HG02623 (cell line): ENCODE measurements around the gene REST.
"Not testable (repeated sequence)": the region's sequence is repeated elsewhere in the genome, so short reads cannot be mapped to it uniquely, and the experiment has no call there.

Experiments
- ATAC-seq: cut with Tn5 transposase; IDR thresholded peaks from one replicate; pipeline ENCODE4 v1.9.1; 2021; ENCODE audit warnings: moderate library complexity; ENCODE audit not compliant: unreplicated experiment

REST gene

DNA sequence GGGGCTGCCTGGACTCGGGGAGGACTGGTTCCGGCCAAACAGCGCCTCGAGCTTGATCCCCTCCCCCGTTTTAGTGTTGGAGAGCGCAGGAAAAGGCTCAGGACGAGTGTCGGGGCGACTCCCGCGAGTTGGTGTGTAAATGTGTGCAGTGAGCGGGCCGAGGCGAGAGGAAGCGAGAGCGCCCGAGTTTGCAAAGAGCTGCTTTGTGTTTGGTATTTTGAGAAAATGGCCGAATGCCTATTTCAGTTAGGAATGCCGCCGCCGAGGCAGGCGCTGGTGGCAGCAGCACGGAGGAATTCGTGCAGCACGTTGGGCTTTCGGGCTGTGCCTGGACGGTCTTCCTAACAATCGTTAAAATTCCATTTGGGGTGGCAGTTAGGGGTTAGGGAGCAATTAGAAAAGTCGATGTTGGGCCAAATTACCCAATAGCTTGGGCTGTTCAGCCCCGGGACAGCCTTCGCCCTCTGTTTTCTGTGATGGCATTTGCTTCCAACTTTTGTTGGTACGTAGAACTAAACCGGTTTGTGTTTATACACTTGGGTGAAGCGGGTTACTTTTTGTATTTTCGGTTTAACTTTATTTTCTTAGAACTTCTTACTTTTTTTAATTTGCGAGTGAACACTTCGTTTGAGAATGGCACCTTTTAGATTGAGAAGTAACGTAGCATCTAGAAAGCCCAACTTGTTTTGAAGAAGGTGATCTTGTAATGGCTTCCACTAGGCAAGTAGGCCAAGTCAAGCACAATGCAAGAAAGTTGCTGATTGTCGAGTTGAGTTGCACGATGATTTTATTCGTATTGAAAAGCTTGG, 1.6 kb downstream of the REST start:
- ATAC-seq, result peak; percentile 29

DNA sequence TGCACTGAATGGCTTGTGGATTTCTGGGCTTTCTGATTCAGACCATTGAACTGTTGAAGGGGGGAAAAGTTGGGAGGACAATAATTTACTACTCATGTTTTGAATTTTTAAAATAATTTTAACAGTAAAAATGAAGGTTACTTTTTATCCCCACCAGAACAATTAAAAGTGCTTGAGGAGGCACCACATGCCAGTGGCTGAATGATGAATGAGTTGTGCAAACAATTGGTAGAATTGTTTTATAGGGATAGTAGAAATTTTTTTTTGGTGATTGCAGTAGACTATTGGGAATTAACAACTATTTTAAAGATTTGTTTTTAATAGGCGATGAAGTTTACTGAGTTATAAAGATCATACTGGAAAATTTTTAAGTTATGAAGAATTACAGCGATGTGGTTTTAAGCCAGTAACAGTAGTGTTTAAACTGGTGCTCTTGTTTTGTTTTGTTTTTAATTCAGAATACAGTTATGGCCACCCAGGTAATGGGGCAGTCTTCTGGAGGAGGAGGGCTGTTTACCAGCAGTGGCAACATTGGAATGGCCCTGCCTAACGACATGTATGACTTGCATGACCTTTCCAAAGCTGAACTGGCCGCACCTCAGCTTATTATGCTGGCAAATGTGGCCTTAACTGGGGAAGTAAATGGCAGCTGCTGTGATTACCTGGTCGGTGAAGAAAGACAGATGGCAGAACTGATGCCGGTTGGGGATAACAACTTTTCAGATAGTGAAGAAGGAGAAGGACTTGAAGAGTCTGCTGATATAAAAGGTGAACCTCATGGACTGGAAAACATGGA, 2.7 kb downstream of the REST start:
- no peak for ATAC-seq

DNA sequence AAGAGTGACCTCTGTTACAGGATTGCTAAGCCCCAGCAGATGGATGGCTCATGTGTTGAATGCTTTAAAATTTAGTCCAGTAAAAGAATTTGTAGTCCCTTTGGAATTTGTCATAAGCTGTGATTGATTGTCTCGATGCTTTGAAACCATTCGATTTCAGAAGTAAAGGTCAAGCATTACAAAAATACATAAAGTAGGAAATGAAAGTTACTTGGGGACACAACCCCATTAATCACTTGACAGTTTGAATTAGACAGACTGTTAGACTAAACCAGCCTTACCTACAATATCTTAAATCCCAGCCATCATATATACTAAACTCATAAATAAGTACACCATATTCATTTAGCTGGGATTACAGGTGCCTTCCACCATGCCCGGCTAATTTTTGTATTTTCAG, 6.6 kb downstream of the REST start:
- no peak for ATAC-seq

DNA sequence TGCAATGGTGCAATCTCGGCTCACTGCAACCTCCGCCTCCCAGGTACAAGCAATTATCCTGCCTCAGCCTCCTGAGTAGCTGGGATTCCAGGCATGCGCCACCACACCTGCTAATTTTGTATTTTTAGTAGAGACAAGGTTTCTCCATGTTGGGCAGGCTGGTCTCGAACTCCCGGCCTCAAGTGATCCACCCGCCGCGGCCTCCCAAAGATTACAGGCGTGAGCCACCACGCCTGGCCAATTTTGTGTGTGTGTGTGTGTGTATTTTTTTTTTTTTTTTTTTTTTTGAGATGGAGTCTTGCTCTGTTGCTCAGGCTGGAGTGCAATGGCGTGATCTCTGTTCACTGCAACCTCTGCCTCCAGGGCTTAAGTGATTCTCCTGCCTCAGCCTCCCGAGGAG, 7.3 kb downstream of the REST start:
- ATAC-seq, result not testable (repeated sequence)

DNA sequence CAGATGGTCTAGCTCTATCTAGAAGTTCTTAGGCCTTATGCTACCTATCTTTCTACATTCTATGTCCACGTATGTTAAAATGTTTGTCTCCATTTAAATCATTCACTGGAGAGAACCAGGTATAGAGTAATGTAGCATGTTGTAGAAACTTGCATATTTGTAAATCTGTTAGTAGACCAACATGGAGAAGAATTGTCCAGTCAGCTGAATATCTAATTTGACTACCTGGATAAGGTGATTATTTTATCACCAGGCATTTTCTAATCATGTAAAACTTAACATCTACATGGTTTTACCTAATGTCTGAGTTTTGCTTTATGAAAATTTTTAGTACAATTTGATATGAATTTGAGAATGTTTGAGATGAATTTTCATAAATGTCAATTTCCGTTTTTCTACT, 19.5 kb downstream of the REST start:
- no peak for ATAC-seq

DNA sequence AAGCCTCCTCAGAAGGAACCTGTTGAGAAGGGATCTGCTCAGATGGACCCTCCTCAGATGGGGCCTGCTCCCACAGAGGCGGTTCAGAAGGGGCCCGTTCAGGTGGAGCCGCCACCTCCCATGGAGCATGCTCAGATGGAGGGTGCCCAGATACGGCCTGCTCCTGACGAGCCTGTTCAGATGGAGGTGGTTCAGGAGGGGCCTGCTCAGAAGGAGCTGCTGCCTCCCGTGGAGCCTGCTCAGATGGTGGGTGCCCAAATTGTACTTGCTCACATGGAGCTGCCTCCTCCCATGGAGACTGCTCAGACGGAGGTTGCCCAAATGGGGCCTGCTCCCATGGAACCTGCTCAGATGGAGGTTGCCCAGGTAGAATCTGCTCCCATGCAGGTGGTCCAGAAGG, 22.9 kb downstream of the REST start:
- no peak for ATAC-seq

DNA sequence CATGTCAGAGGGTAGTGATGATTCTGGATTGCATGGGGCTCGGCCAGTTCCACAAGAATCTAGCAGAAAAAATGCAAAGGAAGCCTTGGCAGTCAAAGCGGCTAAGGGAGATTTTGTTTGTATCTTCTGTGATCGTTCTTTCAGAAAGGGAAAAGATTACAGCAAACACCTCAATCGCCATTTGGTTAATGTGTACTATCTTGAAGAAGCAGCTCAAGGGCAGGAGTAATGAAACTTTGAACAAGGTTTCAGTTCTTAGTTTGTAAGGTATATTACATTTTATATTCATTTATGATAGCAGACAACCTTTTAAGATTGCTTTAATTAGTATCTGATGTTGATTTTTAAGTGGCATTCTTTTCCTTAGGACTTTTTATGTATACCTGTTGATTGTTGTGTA, 24.2 kb downstream of the REST start:
- no peak for ATAC-seq

DNA sequence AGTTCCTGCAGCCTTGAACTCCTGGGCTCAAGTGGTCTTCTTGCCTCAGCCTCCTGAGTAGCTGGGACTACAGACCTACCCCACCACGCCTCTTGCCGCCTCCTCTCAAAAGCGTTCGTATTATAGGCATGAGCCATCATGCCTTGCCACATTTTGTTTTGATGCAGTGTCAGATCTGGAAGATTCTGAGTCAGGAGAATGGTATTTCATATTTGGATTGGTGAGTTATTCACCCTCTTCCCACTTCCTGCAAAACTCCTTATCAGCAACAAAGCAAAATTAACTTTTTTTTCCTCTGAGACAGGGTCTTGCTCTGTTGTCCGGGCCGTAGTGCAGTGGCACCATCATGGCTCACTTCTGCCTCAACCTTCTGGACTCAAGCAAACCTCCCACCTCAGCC, 29.6 kb downstream of the REST start:
- no peak for ATAC-seq

DNA sequence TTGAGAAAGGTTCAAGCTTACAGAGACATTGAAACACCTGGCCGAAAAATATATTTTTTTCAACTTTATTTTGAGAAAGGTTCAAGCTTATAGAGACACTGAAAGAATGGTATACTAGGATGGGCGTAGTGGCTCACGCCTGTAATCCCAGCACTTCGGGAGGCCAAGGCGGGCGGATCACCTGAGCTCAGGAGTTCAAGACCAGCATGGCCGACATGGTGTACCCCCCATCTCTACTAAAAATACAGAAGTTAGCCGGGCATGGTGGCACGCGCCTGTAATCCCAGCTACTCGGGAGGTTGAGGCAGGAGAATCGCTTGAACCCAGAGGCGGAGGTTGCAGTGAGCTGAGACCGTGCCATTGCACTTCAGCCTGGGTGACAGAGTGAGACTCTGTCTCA, 32.1 kb downstream of the REST start:
- ATAC-seq, result not testable (repeated sequence)

DNA sequence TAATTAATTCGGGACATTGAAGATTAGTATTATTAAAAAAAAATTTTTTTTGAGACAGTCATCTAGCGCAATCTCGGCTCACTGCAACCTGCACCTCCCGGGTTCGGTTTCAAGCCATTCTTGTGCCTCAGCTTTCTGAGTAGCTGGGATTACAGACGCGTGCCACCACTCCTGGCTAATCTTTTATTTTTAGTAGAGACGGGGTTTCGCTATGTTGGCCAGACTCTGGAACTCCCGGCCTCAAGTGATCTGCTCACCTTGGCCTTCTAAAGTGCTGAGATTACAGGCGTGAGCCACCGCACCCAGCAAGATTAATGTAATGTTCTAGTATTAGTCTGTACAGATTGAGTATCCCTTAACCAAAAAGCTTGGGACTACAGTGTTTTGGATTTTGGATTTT, 32.7 kb downstream of the REST start:
- ATAC-seq, result no peak

DNA sequence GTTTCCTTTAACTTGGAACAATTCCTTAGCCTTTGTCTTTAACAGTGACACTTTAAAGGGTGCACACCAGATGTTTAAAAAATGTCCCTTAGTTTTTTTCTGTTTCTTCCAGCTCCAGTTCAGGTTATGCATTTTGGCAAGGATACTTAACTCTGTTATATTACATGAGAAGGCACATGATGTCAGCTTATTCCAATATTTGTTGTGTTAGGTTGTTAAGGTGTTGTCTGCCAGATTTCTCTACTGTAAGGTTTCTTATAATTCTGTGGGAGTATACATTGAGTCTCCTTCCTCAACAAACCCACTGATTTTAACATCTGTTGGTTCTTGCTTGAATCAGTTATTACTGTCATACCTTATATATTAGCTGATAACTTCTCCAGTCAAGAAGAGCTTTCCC, 33.3 kb downstream of the REST start:
- no peak for ATAC-seq

DNA sequence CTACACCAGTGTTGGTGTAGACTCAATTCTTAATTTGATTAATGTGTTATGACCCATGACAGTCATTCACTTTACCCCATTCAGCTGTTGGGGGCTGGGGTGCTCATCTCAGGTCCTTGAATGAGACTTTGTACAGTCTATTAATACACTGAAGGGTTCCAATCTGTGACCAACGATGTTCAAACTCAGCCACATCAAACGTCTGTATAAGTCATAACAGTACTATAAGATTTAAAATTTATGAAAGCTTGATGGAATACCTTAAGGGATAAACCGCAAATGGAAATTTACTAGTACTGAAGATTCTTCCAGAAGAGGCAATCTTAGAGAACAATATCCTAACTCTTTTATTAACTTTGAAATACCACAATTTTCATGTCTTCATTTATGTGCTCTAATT, 33.7 kb downstream of the REST start:
- no peak for ATAC-seq

DNA sequence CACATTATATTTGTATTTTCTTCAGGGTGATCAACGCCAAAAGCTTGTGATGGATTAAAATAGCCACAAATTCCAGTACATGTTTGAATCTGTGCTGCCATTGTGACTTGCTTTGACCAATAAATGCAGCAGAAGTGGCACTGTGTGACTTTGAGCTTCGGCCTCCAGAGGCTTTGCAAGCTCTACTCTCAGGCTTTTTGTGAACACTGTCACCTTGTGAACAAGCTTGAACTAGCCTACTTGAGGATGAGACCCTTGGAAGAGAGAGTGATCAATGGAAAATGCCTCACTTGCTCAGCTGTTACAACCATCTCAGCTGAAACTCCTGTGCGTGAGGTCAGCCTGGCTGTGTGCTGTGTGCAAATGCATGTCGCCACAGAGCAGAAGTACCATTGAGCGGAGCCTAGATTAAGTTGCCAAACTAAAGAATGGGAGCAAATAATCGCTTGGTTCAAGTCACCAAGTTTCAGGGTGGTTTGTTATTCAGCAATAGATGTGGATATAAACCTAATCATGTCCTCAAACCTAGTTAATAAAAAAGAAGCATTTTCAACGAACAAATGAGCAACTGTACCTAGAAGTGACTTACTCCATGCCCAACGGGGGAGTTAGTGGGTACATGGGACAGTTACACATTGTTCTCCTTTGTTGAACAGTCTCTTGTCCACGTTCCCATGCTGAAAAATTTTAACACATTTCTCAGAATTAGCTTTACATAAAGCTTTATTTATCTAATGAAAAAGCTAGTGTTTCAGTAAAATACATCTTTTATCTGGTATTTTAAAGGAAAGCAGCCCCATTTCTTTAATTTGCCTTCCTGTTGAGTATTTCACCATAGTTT, 46.2 kb downstream of the REST start:
- no peak for ATAC-seq

DNA sequence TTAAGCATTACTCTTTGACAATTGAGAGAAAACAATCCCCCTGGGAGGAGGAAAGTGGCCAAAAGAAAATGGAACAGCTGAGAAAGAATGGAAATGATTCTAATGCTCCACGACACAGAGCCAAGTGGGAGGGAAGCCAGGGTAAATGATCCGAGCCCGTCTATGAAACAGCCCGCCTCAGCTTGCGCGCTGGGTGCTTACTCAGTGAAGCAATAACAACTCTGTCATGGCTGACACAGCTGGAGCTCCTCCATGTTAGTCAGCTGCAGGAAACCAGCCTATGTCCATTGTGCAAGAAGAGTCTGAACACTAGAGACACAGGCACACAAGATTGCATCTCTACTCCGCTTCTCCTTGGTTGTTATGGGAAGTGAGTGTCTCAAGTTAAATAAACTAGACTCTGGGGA, 50.4 kb downstream of the REST start:
- no peak for ATAC-seq

DNA sequence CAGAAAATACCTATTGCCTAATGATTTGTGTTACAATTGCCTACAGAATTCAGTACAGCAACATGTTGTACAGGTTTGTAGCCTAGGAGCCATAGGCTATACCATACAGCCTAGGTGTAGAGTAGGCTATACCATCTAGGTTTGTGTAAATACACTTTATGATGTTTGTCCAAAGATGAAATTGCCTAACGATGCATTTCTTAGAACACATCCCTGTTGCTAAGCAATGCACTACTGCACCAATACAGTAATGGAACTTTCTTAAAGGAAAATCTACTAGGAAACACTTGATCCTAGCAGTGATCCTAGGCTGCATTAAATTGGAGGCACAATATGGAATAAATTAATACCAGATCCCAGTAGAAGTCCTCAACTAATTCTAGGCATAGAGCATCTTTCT, 51.4 kb downstream of the REST start:
- ATAC-seq, result no peak

DNA sequence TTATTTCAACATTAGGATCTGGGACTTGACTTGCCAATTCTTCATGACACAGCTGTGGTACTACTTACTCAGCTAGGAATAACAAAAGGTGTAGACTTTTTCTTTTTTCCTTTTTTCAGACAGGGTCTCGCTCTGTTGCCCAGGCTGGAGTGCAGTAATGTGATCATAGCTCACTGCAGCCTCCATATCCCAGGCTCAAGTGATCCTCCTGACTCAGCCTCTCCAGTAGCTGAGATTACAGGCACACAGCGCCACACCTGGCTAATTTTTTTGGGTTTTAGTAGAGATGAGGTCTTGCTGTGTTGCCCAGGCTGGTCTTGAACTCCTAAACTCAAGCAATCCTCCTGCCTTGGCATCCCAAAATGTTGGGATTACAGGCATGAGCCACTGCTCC, 53.4 kb downstream of the REST start:
- ATAC-seq, result no peak

DNA sequence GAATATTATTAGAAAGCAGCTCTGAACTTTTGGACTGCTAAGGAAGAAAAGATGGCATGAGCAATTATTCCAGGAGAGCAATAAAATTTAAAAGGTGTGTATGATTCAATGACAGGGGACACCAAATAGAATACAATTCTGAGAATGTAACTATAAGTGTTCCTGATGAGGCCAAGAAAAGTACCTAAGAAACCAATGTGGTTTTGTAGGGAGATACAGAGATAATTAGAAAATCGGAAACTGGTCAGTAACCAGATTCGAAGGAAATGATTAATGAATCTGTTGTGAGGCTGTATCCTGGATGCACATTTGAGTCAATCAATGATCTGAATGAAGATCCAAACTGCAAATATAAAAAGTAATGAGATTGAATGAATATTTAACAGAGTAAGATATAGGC, 63.7 kb downstream of the REST start:
- no peak for ATAC-seq

DNA sequence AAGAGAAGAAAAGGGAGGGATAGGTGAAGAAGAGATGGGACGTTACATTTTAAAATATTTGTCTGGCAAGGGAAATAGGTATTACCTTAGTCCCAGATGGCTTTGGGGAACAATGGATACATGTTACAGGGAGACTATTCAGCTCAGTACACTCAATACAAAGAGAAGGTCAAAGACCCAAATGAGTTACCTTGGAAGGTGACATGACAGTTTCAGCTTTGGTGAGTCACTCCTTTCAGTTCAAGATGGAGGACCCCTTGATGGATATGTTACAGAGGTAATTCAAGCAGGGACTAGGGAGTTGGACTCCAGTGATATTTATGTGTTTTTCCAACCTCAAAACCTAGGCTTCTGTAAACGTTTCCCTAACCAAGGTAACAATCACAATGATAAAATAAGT, 64.7 kb downstream of the REST start:
- ATAC-seq, result no peak

DNA sequence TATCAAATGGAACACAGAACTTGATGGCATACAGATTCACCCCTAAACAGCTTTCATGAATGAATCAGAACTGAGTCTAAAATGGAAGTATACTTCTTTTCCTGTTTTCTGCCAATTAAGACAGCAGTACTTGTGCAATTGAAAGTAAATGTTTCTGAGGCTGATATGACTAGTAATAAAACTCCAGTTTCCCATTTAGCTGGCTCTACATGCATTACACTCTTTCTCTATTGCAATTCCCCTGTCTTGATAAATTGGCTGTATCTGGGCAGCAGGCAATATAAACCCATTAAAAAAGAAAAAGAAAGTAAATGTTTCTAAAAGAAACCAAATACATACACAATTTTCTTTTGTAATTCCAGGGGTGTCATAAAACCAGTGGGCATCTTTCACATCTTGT, 65.1 kb downstream of the REST start:
- ATAC-seq, result no peak

DNA sequence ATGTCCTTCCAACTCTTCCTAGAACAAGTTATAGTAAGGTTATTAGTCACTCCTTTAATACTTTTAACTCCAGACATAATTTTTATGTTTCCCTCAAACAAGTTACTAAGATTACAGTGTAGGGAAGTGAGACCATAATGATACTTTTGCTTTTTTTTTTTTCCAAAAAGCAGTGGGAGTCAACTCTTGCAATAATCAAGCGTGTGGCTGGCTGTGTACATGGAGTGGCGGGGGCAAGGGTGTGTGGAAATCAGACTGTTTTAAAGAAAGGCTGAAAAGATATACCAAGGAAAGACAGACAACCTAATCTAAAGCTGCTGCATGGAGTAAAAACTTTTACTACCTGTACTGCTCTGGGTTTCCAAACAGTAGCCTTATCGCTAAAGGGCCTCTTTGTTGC, 65.6 kb downstream of the REST start:
- ATAC-seq, result no peak

DNA sequence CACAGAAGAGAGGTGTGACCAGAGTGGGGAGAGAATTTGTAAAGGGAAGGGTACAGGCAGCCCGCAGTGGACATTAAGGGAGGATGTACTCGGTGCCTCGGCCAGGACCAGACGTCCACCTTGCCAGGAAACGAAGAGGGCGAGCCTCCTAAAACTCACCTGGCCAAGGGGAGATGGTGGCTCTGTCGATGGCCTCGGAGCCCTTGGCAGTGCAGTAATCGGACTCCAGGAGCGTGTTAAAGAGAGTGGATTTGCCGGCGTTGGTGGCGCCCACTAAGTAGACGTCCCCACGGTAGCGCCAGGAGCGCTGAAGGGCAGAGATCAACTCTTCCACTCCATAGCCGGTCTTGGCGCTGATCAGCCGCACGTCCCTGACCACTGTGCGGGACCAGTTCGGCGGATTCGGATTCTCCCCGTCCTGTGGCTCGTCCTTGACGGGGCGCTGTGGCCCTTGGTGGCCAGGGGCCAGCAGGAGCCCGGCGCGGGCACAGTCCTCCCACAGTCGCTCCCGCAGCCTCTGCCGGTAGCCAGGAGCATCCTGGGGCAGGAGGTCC, 68.7 kb downstream of the REST start:
- ATAC-seq, result no peak
